Ishikawa (cell line): Measurements from ENCODE around the gene PAK5.

Experiments used
- CEBPB ChIP-seq: IDR thresholded peaks from 2 replicates; pipeline ENCODE4 v1.6.1; 2012
- CREB1 ChIP-seq: IDR thresholded peaks from 2 replicates; pipeline ENCODE4 v1.6.1; 2012; ENCODE audit warnings: low read depth
- EGR1 ChIP-seq: IDR thresholded peaks from 2 replicates; pipeline ENCODE4 v1.6.1; 2012
- EP300 ChIP-seq: IDR thresholded peaks from 2 replicates; pipeline ENCODE4 v1.6.1; 2012; ENCODE audit warnings: borderline replicate concordance
- FOXM1 ChIP-seq: IDR thresholded peaks from 2 replicates; pipeline ENCODE4 v1.6.1; 2012; ENCODE audit warnings: low read depth, borderline replicate concordance
- NFIC ChIP-seq: IDR thresholded peaks from 2 replicates; pipeline ENCODE4 v1.6.1; 2012
- RAD21 ChIP-seq: IDR thresholded peaks from 2 replicates; pipeline ENCODE4 v1.6.1; 2012; ENCODE audit warnings: low read depth
- TAF1 ChIP-seq: IDR thresholded peaks from 2 replicates; pipeline ENCODE4 v1.6.1; 2012; ENCODE audit warnings: low read depth, mild to moderate bottlenecking
- TCF12 ChIP-seq: IDR thresholded peaks from 2 replicates; pipeline ENCODE4 v1.6.1; 2012; ENCODE audit warnings: low read depth
- TEAD4 ChIP-seq: IDR thresholded peaks from 2 replicates; pipeline ENCODE4 v1.6.1; 2012
- USF1 ChIP-seq: IDR thresholded peaks from 2 replicates; pipeline ENCODE4 v1.6.1; 2012
- YY1 ChIP-seq: IDR thresholded peaks from 2 replicates; pipeline ENCODE4 v1.6.1; 2012; ENCODE audit warnings: low read depth
- ZBTB7A ChIP-seq: IDR thresholded peaks from 2 replicates; pipeline ENCODE4 v1.6.1; 2012; ENCODE audit warnings: low read depth
- TF ChIP-seq, protein P1 (sequence below): IDR thresholded peaks from 2 replicates; pipeline ENCODE4 v1.6.1; 2012; ENCODE audit warnings: low read depth, mild to moderate bottlenecking
- TF ChIP-seq, protein P2 (sequence below): IDR thresholded peaks from 2 replicates; pipeline ENCODE4 v1.6.1; 2012

Gene PAK5

DNA sequence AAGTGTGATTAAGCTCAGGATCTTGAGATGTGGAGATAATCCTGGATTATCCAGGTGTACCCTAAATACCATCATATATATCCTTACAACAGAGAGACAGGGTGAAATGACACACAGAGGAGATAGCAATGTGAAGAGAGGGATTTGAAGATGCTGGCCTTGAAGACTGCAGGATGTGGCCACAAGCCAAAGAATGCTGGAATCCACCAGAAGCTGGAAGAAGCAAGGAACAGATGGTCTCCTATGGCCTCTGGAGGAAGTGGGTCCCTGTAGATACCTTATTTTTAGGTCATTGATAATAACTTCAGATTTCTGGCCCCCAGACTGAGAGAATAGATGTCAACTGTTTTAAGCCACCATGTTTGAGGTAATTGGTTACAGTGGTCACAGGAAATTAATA, 95.0 kb downstream of the PAK5 start:
- TF ChIP-seq, protein P1, sequence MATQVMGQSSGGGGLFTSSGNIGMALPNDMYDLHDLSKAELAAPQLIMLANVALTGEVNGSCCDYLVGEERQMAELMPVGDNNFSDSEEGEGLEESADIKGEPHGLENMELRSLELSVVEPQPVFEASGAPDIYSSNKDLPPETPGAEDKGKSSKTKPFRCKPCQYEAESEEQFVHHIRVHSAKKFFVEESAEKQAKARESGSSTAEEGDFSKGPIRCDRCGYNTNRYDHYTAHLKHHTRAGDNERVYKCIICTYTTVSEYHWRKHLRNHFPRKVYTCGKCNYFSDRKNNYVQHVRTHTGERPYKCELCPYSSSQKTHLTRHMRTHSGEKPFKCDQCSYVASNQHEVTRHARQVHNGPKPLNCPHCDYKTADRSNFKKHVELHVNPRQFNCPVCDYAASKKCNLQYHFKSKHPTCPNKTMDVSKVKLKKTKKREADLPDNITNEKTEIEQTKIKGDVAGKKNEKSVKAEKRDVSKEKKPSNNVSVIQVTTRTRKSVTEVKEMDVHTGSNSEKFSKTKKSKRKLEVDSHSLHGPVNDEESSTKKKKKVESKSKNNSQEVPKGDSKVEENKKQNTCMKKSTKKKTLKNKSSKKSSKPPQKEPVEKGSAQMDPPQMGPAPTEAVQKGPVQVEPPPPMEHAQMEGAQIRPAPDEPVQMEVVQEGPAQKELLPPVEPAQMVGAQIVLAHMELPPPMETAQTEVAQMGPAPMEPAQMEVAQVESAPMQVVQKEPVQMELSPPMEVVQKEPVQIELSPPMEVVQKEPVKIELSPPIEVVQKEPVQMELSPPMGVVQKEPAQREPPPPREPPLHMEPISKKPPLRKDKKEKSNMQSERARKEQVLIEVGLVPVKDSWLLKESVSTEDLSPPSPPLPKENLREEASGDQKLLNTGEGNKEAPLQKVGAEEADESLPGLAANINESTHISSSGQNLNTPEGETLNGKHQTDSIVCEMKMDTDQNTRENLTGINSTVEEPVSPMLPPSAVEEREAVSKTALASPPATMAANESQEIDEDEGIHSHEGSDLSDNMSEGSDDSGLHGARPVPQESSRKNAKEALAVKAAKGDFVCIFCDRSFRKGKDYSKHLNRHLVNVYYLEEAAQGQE: no peak
- no peak for TF ChIP-seq USF1
- no peak for TF ChIP-seq YY1

DNA sequence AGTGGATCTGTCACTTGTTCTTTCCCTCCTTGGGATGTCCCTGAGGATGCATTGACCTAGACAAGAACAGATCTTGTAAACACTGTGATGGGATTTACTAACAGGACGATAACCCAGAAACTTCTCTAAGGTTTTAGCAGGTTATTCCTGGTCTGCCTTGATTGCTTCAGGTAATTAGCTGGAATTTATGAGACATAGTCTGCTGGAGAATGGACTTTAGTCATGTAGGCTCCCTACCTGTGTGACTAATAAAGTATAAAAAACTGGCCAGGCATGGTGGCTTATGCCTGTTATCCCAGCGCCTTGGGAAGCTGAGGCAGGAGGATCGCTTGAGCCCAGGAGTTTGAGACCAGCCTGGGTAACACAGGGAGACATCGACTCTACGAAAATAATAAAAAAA, 96.1 kb downstream of the PAK5 start:
- TF ChIP-seq CREB1 (no peak), EP300 (no peak), NFIC (no peak), CEBPB (no peak), YY1 (no peak), ZBTB7A (no peak), TCF12 (no peak), RAD21 (no peak), TAF1 (no peak)

DNA sequence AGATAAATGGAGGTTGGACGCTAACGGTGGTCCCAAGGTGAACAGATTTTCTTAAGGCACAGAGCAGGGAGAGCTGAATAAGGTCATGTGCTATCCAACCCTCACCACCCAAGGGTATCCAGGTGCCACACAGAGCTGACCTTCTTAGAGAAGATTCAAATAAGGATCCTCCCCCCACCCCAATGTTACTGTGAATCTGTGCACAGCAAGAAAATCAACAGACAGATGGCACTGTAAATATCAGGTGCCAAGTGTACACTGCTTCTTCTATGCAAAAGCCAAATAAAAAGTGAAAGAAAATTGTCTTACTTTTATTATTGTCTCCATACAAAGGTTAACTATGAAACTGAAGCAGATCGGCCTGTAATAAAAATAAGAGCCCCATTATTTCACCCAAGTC, 96.9 kb downstream of the PAK5 start:
- TF ChIP-seq FOXM1 (no peak), NFIC (no peak)

DNA sequence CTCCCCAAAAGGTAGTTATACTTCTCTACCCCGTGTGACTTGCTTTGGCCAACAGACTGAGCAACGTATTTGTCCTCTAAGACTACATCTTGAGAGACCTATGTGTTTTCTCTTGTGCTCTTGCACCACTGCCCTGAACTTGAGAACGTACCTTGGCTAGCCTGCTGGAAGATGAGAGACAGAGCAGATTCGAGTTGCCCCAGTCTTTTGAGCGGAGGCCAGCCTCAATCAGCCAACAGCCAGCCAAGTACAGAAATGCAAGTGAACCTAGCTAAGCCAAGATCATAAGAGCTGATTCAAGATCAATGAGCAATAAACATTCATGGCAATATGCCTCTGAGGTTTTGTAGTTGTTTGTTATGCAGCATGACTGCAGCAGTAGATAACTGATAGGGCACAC, 98.4 kb downstream of the PAK5 start:
- TF ChIP-seq NFIC (no peak), CEBPB (no peak), CREB1 (no peak)
- TF ChIP-seq, protein P1: no peak

GRCh38 chr20:9739991-9740390, 98.9 kb downstream of the PAK5 start:
- no peak for TF ChIP-seq FOXM1
- TF ChIP-seq TEAD4: no peak
- TF ChIP-seq, protein P2, sequence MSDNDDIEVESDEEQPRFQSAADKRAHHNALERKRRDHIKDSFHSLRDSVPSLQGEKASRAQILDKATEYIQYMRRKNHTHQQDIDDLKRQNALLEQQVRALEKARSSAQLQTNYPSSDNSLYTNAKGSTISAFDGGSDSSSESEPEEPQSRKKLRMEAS: no peak
- TF ChIP-seq NFIC: no peak
- no peak for TF ChIP-seq CEBPB
- no peak for TF ChIP-seq USF1
- no peak for TF ChIP-seq TCF12
- no peak for TF ChIP-seq EP300
- no peak for TF ChIP-seq TAF1
- TF ChIP-seq YY1: no peak
- TF ChIP-seq, protein P1: no peak
- TF ChIP-seq EGR1: no peak
- no peak for TF ChIP-seq CREB1
- TF ChIP-seq RAD21: no peak
- TF ChIP-seq ZBTB7A: no peak

GRCh38 chr20:9736373-9736772, 102.5 kb downstream of the PAK5 start:
- TF ChIP-seq CREB1: no peak
- no peak for TF ChIP-seq USF1
- TF ChIP-seq NFIC: no peak
- no peak for TF ChIP-seq CEBPB
- TF ChIP-seq EP300: no peak
- TF ChIP-seq YY1: no peak
- no peak for TF ChIP-seq TAF1
